Neural progenitor cell (in vitro differentiated cells): ENCODE measurements around the gene SRRM2. TPM values are rescaled to one million over a fixed set of nuclear protein-coding genes. Genes with fewer than 3 reads are reported as not detected.
A peak's percentile ranks its signal among the peaks of the same experiment; 100 is the strongest.

Source experiments
- DNase-seq: peaks from one replicate; pipeline ENCODE4 v3.0.0-alpha.2; 2016; ENCODE audit warnings: low spot score
- H2AFZ ChIP-seq: fragments of 200-600 bp; sonication (generic); replicated peaks from 2 replicates; pipeline ENCODE4 v1.6.1; 2016; ENCODE audit warnings: antibody characterized with exemption
- H3F3A ChIP-seq: fragments of 200-600 bp; sonication (generic); 2 replicates; pipeline ENCODE4 v1.6.1; 2016; ENCODE audit warnings: antibody characterized with exemption, low read depth
- H3K27ac ChIP-seq: fragments of 200-600 bp; sonication (generic); 2 replicates; pipeline ENCODE4 v1.5.1; 2016; ENCODE audit warnings: mild to moderate bottlenecking
- H3K27me3 ChIP-seq: fragments of 200-600 bp; sonication (generic); 2 replicates; pipeline ENCODE4 v1.6.1; 2016; ENCODE audit warnings: mild to moderate bottlenecking, moderate library complexity
- H3K36me3 ChIP-seq: fragments of 200-600 bp; sonication (generic); 2 replicates; pipeline ENCODE4 v1.5.1; 2016
- H3K4me1 ChIP-seq: fragments of 200-600 bp; sonication (generic); 2 replicates; pipeline ENCODE4 v1.6.1; 2016; ENCODE audit warnings: mixed run types
- H3K4me2 ChIP-seq: fragments of 200-600 bp; sonication (generic); 2 replicates; pipeline ENCODE4 v1.6.1; 2016
- H3K4me3 ChIP-seq: fragments of 200-600 bp; sonication (generic); 2 replicates; pipeline ENCODE4 v1.5.1; 2016
- H3K79me2 ChIP-seq: fragments of 200-600 bp; sonication (generic); 2 replicates; pipeline ENCODE4 v1.6.1; 2016; ENCODE audit warnings: low read depth
- H3K9ac ChIP-seq: fragments of 200-600 bp; sonication (generic); 2 replicates; pipeline ENCODE4 v1.6.1; 2016
- H3K9me3 ChIP-seq: fragments of 200-600 bp; sonication (generic); 2 replicates; pipeline ENCODE4 v1.5.1; 2016; ENCODE audit warnings: low read depth
- H4K20me1 ChIP-seq: fragments of 200-600 bp; sonication (generic); 2 replicates; pipeline ENCODE4 v1.6.1; 2016; ENCODE audit warnings: low read depth
- H3K27ac Mint-ChIP-seq: 3 replicates; pipeline ENCODE4 v1.8.0; 2021; ENCODE audit warnings: mixed read lengths
- H3K27me3 Mint-ChIP-seq: 2 replicates; pipeline ENCODE4 v1.8.0; 2022; ENCODE audit warnings: low read depth, mild to moderate bottlenecking, inconsistent platforms, moderate library complexity, mixed read lengths; ENCODE audit not compliant: insufficient read depth
- H3K36me3 Mint-ChIP-seq: 3 replicates; pipeline ENCODE4 v1.8.0; 2021; ENCODE audit warnings: mixed read lengths
- H3K4me1 Mint-ChIP-seq: 3 replicates; pipeline ENCODE4 v1.8.0; 2021; ENCODE audit warnings: mixed read lengths
- H3K4me3 Mint-ChIP-seq: 3 replicates; pipeline ENCODE4 v1.8.0; 2021; ENCODE audit warnings: mild to moderate bottlenecking, moderate library complexity, mixed read lengths
- H3K9me3 Mint-ChIP-seq: 3 replicates; pipeline ENCODE4 v1.8.0; 2020; ENCODE audit warnings: mixed read lengths
- EZH2 ChIP-seq: fragments of 200-600 bp; sonication (generic); IDR thresholded peaks from 2 replicates; pipeline ENCODE4 v1.6.1; 2017; ENCODE audit warnings: antibody characterized with exemption, mild to moderate bottlenecking, moderate library complexity
- EZH2phosphoT487 ChIP-seq: fragments of 200-600 bp; sonication (generic); IDR thresholded peaks from 2 replicates; pipeline ENCODE4 v1.6.1; 2017; ENCODE audit warnings: antibody characterized with exemption
- total RNA-seq: library from RNA; depleted of rRNA; stranded (reverse); fragments of >200 nt; gene quantifications from 2 replicates; pipeline ENCODE4 v1.2.3, GENCODE V29; 2015; ENCODE audit warnings: low replicate concordance
- TF ChIP-seq, protein P1 (sequence below): fragments of 200-600 bp; sonication (generic); IDR thresholded peaks from 2 replicates; pipeline ENCODE4 v1.5.1; 2017; ENCODE audit warnings: antibody characterized with exemption, mild to moderate bottlenecking

Gene SRRM2
- total RNA-seq, 1 donor from 2014 or later: 82.3 TPM

DNA sequence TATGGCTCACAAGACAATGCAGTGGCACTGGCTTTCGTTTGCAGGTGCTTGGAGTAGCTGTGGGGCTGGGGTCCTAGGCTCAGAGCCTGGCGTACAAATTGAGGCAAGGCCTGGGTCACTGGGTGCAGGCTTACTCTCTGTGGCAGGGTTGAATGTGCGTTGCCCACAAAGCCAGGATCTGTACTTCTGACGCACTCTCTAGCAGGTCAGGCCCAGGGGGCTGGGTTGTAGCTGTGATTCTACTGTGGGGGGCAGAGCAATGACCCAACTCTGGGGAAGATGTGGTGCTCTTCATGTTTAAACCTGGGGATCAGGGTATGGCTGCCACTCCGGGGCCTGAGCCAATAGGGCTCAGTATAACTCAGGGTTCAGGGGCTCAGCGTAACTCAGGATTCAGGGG, 58.2 kb downstream of the SRRM2 start:
- Mint-ChIP-seq H3K36me3 (no peaks in the 10 kb centered on the region), H3K27me3 (peaks cover 7% of the 10 kb centered on the region), H3K4me3 (peak overlapping the region; percentile 43), H3K9me3 (peaks cover 12% of the 10 kb centered on the region), H3K27ac (no peak overlapping the region), H3K4me1 (peaks cover 3% of the 10 kb centered on the region)
- H3K4me2 ChIP-seq: no peak overlapping the region
- no peaks in the 10 kb centered on the region for H4K20me1 ChIP-seq
- H3K4me3 ChIP-seq: no peak overlapping the region
- no peak for DNase-seq
- H3K36me3 ChIP-seq: no peaks in the 10 kb centered on the region
- H3F3A ChIP-seq: no peaks in the 10 kb centered on the region
- H3K27me3 ChIP-seq: no peaks in the 10 kb centered on the region
- TF ChIP-seq, protein P1, sequence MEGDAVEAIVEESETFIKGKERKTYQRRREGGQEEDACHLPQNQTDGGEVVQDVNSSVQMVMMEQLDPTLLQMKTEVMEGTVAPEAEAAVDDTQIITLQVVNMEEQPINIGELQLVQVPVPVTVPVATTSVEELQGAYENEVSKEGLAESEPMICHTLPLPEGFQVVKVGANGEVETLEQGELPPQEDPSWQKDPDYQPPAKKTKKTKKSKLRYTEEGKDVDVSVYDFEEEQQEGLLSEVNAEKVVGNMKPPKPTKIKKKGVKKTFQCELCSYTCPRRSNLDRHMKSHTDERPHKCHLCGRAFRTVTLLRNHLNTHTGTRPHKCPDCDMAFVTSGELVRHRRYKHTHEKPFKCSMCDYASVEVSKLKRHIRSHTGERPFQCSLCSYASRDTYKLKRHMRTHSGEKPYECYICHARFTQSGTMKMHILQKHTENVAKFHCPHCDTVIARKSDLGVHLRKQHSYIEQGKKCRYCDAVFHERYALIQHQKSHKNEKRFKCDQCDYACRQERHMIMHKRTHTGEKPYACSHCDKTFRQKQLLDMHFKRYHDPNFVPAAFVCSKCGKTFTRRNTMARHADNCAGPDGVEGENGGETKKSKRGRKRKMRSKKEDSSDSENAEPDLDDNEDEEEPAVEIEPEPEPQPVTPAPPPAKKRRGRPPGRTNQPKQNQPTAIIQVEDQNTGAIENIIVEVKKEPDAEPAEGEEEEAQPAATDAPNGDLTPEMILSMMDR: no peak
- TF ChIP-seq EZH2 (no peak), EZH2phosphoT487 (no peak)
- no peak overlapping the region for H3K27ac ChIP-seq
- no peaks in the 10 kb centered on the region for H3K4me1 ChIP-seq
- H3K9ac ChIP-seq: no peak overlapping the region
- H3K79me2 ChIP-seq: no peaks in the 10 kb centered on the region
- no peaks in the 10 kb centered on the region for H3K9me3 ChIP-seq
- H2AFZ ChIP-seq: no peak overlapping the region

DNA sequence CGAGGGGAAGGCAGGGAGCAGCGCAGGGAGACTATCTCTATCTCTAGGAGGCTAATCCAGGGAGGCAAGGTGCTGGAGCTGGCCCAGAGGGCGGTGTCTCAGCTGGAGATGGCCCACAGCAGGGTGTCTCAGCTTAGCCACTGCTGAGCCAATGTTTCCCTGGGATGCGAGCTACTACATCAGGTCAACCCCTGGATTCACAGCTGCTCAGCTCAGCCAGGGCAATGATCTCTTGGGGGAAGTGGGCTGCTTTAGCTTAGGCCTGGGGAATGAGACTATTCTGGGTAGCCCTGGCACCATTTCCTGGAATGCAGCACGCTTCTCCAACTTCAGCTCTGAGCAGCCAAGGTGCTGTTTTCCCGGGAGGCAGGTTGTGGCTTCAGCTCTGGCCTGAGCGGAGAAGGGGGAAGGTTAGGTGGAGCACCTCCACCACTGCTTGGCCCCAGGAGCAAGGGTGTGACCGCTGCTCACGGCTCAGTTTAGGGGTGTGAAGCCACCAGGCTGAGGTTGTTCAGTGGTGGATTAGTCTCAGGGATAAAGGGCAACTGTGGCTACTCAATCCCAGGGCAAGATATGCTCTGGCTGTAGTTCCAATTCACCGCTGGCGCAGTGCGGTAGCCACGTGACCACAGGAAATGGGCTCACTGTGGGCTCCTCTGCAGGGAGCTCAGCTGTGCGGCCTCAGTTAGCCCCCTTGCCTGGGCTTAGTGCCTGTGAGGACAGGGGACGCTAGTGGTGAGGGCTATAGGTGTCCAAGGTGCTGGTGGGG, 59.4 kb downstream of the SRRM2 start:
- Mint-ChIP-seq H3K27me3 (peaks cover 9% of the 10 kb centered on the region), H3K4me3 (no peak overlapping the region), H3K27ac (no peak overlapping the region), H3K9me3 (peaks cover 6% of the 10 kb centered on the region), H3K36me3 (no peaks in the 10 kb centered on the region), H3K4me1 (peaks cover 6% of the 10 kb centered on the region)
- no peak overlapping the region for H3K4me2 ChIP-seq
- no peaks in the 10 kb centered on the region for H3K9me3 ChIP-seq
- no peaks in the 10 kb centered on the region for H3F3A ChIP-seq
- TF ChIP-seq EZH2 (no peak), EZH2phosphoT487 (no peak)
- TF ChIP-seq, protein P1: no peak
- H3K4me3 ChIP-seq: no peak overlapping the region
- H3K9ac ChIP-seq: no peak overlapping the region
- no peaks in the 10 kb centered on the region for H3K36me3 ChIP-seq
- no peaks in the 10 kb centered on the region for H3K27me3 ChIP-seq
- no peak overlapping the region for H2AFZ ChIP-seq
- no peaks in the 10 kb centered on the region for H3K79me2 ChIP-seq
- no peaks in the 10 kb centered on the region for H4K20me1 ChIP-seq
- H3K4me1 ChIP-seq: no peaks in the 10 kb centered on the region
- no peak overlapping the region for H3K27ac ChIP-seq
- DNase-seq: no peak

DNA sequence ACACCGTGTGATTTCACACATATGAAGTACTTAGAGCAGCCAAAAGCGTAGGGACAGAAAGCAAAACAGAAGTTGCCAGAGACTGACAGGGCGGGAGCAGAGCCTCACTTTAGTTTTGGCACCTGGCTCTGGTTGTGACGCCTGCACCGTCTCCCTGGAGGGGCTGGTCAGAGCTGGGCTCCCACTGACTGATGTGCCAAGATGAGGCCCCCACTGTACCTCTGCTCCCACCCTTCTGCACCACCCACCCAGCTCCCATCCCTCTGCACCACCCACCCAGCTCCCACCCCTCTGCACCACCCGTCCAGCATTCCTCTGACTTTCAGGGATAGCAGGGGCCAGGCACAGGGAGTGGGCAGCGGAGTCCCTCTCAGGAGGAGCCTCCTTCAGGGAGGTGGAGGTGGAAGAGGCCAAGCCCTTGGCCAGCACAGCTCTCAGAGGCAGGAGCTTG, 61.4 kb downstream of the SRRM2 start:
- H3K9me3 ChIP-seq: no peaks in the 10 kb centered on the region
- no peak overlapping the region for H3K9ac ChIP-seq
- Mint-ChIP-seq H3K9me3 (peaks cover 2% of the 10 kb centered on the region), H3K27me3 (peaks cover 9% of the 10 kb centered on the region), H3K27ac (no peak overlapping the region), H3K4me3 (no peak overlapping the region), H3K36me3 (no peaks in the 10 kb centered on the region), H3K4me1 (peaks cover 6% of the 10 kb centered on the region)
- TF ChIP-seq EZH2phosphoT487 (no peak), EZH2 (no peak)
- TF ChIP-seq, protein P1: no peak
- H2AFZ ChIP-seq: no peak overlapping the region
- H3K27me3 ChIP-seq: no peaks in the 10 kb centered on the region
- H3K4me1 ChIP-seq: no peaks in the 10 kb centered on the region
- H4K20me1 ChIP-seq: no peaks in the 10 kb centered on the region
- DNase-seq: no peak
- no peak overlapping the region for H3K4me2 ChIP-seq
- no peaks in the 10 kb centered on the region for H3K36me3 ChIP-seq
- no peak overlapping the region for H3K4me3 ChIP-seq
- H3K79me2 ChIP-seq: no peaks in the 10 kb centered on the region
- H3F3A ChIP-seq: no peaks in the 10 kb centered on the region
- H3K27ac ChIP-seq: no peak overlapping the region
